K562 (cell line): Measurements from ENCODE around the gene MEGF9. TPM values are rescaled to one million over a fixed set of nuclear protein-coding genes. Genes with fewer than 3 reads are reported as not detected.

ENCODE experiments used
- BCLAF1 ChIP-seq, 2 experiments: fragments of 450-650 bp in 1 of 2; IDR thresholded peaks; 2 replicates each; pipeline ENCODE4 v1.6.1; 2011 to 2017; ENCODE audit warnings: low read depth in 2 of 2, antibody characterized with exemption in 1 of 2, borderline replicate concordance in 1 of 2, low read length in 1 of 2, mild to moderate bottlenecking in 1 of 2, mixed read lengths in 1 of 2; ENCODE audit not compliant: control insufficient read depth in 1 of 2
- CEBPZ ChIP-seq: fragments of 150-350 bp; IDR thresholded peaks from 2 replicates; pipeline ENCODE4 v1.6.1; 2014; ENCODE audit warnings: low read depth, mild to moderate bottlenecking, low read length, borderline replicate concordance
- CTCF ChIP-seq, 3 experiments: IDR thresholded peaks in 2 of 3; conservative IDR thresholded peaks in 1 of 3; 2 replicates each; pipeline ENCODE4 v1.5.1; 2011 to 2012; ENCODE audit warnings: low read length in 3 of 3, mild to moderate bottlenecking in 3 of 3, control low read depth in 2 of 3, improper control_type of control experiment in 1 of 3, inconsistent platforms in 1 of 3, low read depth in 1 of 3, mixed read lengths in 1 of 3, moderate library complexity in 1 of 3; ENCODE audit not compliant: insufficient read depth in 2 of 3
- DEAF1 ChIP-seq: fragments of 450-650 bp; formaldehyde crosslinking; IDR thresholded peaks from 2 replicates; pipeline ENCODE4 v1.4.0; 2020; ENCODE audit warnings: mild to moderate bottlenecking, moderate library complexity
- ELF1 ChIP-seq: fragments of 200-800 bp; sonication (Bioruptor generic); IDR thresholded peaks from 2 replicates; pipeline ENCODE4 v1.6.1; 2016; ENCODE audit warnings: missing genetic modification characterization, missing compliant biosample characterization
- KLF16 ChIP-seq: IDR thresholded peaks from 2 replicates; pipeline ENCODE4 v1.6.1; 2016; ENCODE audit warnings: antibody characterized with exemption
- MEIS2 ChIP-seq: fragments of 450-650 bp; IDR thresholded peaks from 2 replicates; pipeline ENCODE4 v1.6.1; 2014; ENCODE audit warnings: mild to moderate bottlenecking; ENCODE audit not compliant: partially characterized antibody
- NR4A1 ChIP-seq, 2 experiments: fragments of 250-450 bp in 1 of 2; fragments of 450-650 bp in 1 of 2; sonication (Bioruptor Pico) in 1 of 2; IDR thresholded peaks; 2 replicates each; pipeline versions ENCODE4 v1.4.0 to v1.6.1; 2016 to 2020; ENCODE audit warnings: mild to moderate bottlenecking in 2 of 2, missing compliant biosample characterization in 1 of 2, missing genetic modification characterization in 1 of 2, moderate library complexity in 1 of 2
- POLR3A ChIP-seq: IDR thresholded peaks from 2 replicates; pipeline ENCODE4 v1.6.1; 2011; ENCODE audit warnings: borderline replicate concordance, mild to moderate bottlenecking, moderate library complexity; ENCODE audit not compliant: insufficient read length, insufficient read depth; ENCODE audit errors: extremely low read depth
- RAD21 ChIP-seq, 2 experiments: fragments of 250-450 bp in 1 of 2; fragments of 450-650 bp in 1 of 2; sonication (Bioruptor Pico) in 1 of 2; formaldehyde crosslinking in 1 of 2; IDR thresholded peaks in 1 of 2; conservative IDR thresholded peaks in 1 of 2; 2 replicates each; pipeline versions ENCODE4 v1.4.0 to v1.8.0; 2020 to 2022; ENCODE audit warnings: mild to moderate bottlenecking in 2 of 2, moderate library complexity in 1 of 2
- RBM17 ChIP-seq: fragments of 200-400 bp; formaldehyde crosslinking; IDR thresholded peaks from 2 replicates; pipeline ENCODE4 v1.6.1; 2017; ENCODE audit warnings: low read depth, mild to moderate bottlenecking, low read length, borderline replicate concordance
- SUPT5H ChIP-seq: fragments of 450-650 bp; IDR thresholded peaks from 2 replicates; pipeline ENCODE4 v1.6.1; 2016
- ZFP30 ChIP-seq: fragments of 250-450 bp; sonication (Bioruptor Pico); IDR thresholded peaks from 2 replicates; pipeline ENCODE4 v1.8.0; 2022; ENCODE audit warnings: moderate library complexity, mild to moderate bottlenecking, inconsistent platforms, borderline replicate concordance
- ZNF316 ChIP-seq: fragments of 450-650 bp; IDR thresholded peaks from 2 replicates; pipeline ENCODE4 v1.6.1; 2016
- polyA plus RNA-seq, 8 experiments: library from polyadenylated mRNA; depleted of rRNA in 4 of 8; stranded (reverse) in 5 of 8; unstranded in 3 of 8; fragments of >200 nt; fragmentation: Nextera tagmentation in 2 of 8; fragmentation: Illumina TruSeq in 1 of 8; extraction: Ambion mirVana in 2 of 8; extraction: Trizol in 1 of 8; gene quantifications; 2 replicates each; pipeline versions ENCODE4 v1.2.1 to v1.2.3, GENCODE V29; 2011 to 2014; ENCODE audit warnings: inconsistent platforms in 1 of 8, missing spikeins in 1 of 8
- total RNA-seq, 7 experiments: library from RNA; depleted of rRNA in 6 of 7; stranded (reverse); fragments of >200 nt in 6 of 7; fragmentation: Illumina TruSeq in 2 of 7; extraction: Trizol in 2 of 7; gene quantifications; 2 replicates each; pipeline versions ENCODE4 v1.2.1 to v1.2.3, GENCODE V29; 2011 to 2021; ENCODE audit warnings: low replicate concordance in 1 of 7

MEGF9 gene
- total and polyA plus RNA-seq, 9 of the 15 experiments (the other 6 are each of a cell fraction or from before 2014, with no cell fraction given) = 2.1 to 6.2 (median 3.8) TPM

GRCh38 chr9:120619751-120620655 is 94.3 kb downstream of the MEGF9 start (continued):
- TF ChIP-seq CEBPZ (no peak), POLR3A (no peak), KLF16 (0 out of 2 replicates have a peak, but pooled peaks have one; percentile 17), ZFP30 (CRISPR knock-in tag) (no peak), ZNF316 (peak; percentile 63), RAD21 (CRISPR knock-in tag; conservative IDR thresholded peaks at IDR 0.05 in 1 of 2, IDR thresholded peaks at IDR 0.05 in 1 of 2) (peak; percentile 71 to 81), DEAF1 (CRISPR knock-in tag) (0 out of 2 replicates have a peak, but pooled peaks have one; percentile 38), ELF1 (tag) (0 out of 2 replicates have a peak, but pooled peaks have one; percentile 27), SUPT5H (no peak), RBM17 (no peak), NR4A1 (CRISPR knock-in tag; IDR thresholded peaks at IDR 0.05) (no peak), NR4A1 (tag; IDR thresholded peaks at IDR 0.05) (no peak), BCLAF1 (IDR thresholded peaks at IDR 0.05; ENCODE audit: borderline replicate concordance in 1 of 2, control insufficient read depth in 1 of 2, low read depth in 2 of 2, low read length in 1 of 2) (no peak), MEIS2 (no peak), CTCF (IDR thresholded peaks at IDR 0.05 in 2 of 3, conservative IDR thresholded peaks at IDR 0.05 in 1 of 3; ENCODE audit: insufficient read depth in 2 of 3, low read depth in 1 of 3, low read length in 3 of 3) (peak; percentile 75 to 87 (median 81))
